ENCODE data around the gene PSMC3.

Gene PSMC3

DNA sequence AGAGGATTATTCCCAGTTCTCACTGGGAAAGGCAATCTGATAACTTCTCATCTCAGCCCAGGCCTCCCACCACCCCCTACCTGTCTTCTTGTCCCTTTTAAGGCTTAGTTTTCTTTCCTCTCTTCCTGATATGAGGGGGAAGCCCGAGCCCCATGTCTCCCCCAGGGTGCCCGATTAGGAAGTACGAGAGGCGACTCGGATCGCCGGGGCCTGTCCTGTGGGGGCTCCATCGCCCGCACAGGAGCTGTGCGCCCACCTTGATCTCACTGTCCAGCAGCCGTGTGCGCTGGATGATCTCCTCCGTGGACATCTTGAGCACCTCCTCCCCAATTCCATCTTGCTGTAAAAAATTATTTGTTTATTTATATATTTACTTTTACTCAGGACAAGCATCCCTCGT is 628 bp downstream of the PSMC3 start:
- Histone ChIP-seq H3K36me3 (peaks cover 48% of the 10 kb centered on the region), H3K27me3 (ENCODE audit: insufficient read depth, low read depth, severe bottlenecking) (no peaks in the 10 kb centered on the region), H3K9me3 (ENCODE audit: severe bottlenecking) (no peaks in the 10 kb centered on the region), H3K4me3 (ENCODE audit: low read depth, low read length) (peak overlapping the region; percentile 100), H3K27ac (peak overlapping the region; percentile 98)
- TF ChIP-seq, protein P1, sequence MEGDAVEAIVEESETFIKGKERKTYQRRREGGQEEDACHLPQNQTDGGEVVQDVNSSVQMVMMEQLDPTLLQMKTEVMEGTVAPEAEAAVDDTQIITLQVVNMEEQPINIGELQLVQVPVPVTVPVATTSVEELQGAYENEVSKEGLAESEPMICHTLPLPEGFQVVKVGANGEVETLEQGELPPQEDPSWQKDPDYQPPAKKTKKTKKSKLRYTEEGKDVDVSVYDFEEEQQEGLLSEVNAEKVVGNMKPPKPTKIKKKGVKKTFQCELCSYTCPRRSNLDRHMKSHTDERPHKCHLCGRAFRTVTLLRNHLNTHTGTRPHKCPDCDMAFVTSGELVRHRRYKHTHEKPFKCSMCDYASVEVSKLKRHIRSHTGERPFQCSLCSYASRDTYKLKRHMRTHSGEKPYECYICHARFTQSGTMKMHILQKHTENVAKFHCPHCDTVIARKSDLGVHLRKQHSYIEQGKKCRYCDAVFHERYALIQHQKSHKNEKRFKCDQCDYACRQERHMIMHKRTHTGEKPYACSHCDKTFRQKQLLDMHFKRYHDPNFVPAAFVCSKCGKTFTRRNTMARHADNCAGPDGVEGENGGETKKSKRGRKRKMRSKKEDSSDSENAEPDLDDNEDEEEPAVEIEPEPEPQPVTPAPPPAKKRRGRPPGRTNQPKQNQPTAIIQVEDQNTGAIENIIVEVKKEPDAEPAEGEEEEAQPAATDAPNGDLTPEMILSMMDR (IDR thresholded peaks at IDR 0.05; ENCODE audit: low read depth, low read length), result no peak
- no peak for DNase-seq

DNA sequence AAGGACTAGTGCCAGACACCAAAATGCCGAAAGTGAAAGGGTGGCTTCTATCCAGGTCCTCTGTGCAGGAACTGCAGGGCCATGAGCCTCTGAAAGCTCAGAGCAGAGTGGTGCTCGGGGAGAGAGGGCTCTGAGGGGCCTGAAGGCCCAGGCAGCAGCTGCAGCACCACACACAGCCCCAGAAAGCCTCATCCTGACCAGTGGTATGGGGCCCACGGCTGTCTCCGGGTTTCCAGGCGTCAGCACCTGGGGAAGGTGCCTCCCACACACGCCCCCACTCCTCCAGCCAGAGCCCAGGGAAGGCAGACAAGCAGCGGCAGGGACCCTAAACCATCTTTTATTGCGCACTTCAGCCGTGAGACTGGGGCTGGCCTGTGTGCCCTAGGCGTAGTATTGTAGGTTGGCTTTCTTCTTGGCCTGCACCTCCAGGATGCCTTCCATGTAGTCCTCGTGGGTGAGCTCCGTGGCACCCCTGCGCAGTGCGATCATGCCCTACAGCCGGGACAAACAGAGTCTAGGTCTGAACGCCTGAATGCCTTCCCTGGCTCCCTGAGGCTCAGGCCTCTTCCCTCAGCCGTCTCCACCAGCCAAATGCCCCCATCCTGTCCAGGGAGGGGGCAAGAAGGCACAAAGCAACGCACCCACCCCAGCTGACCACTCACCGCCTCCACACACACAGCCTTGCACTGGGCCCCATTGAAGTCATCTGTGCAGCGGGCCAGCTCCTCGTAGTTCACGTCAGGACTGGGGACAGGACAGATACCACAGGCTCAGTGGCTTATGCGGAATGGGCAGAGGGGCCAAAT is 7.6 kb downstream of the PSMC3 start:
- no peaks in the 10 kb centered on the region for H3K27me3 ChIP-seq (ENCODE audit: insufficient read depth, low read depth, severe bottlenecking)
- no peak for DNase-seq
- no peak overlapping the region for H3K4me3 ChIP-seq (ENCODE audit: low read depth, low read length)
- TF ChIP-seq, protein P1 (IDR thresholded peaks at IDR 0.05; ENCODE audit: low read depth, low read length), result no peak
- H3K27ac ChIP-seq, result no peak overlapping the region
- H3K36me3 ChIP-seq, result peaks cover 58% of the 10 kb centered on the region
- H3K9me3 ChIP-seq (ENCODE audit: severe bottlenecking), result no peaks in the 10 kb centered on the region

DNA sequence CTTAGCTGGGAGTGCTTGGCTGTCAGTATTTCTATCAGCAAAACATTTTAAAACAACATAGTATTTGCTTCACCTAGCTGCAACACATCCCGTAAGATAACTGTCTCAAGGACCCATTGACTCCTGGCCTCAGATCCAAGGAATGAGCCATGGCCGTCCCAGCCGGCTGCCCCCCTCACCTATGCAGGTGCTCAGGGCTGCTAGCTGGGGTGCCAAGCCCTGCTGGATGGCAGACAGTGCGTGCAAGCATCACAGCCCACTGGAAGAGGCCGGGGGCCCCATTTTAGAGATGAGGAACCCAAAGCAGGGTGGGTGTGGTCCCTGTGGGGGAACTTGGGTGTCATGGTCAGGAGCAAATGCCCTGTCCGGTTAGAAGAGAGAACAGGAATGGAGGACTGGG is 8.5 kb downstream of the PSMC3 start:
- Histone ChIP-seq H3K36me3 (peaks cover 48% of the 10 kb centered on the region), H3K27me3 (ENCODE audit: insufficient read depth, low read depth, severe bottlenecking) (no peaks in the 10 kb centered on the region), H3K9me3 (ENCODE audit: severe bottlenecking) (no peaks in the 10 kb centered on the region), H3K4me3 (ENCODE audit: low read depth, low read length) (no peak overlapping the region), H3K27ac (no peak overlapping the region)
- no peak for DNase-seq
- TF ChIP-seq, protein P1 (IDR thresholded peaks at IDR 0.05; ENCODE audit: low read depth, low read length), result no peak

DNA sequence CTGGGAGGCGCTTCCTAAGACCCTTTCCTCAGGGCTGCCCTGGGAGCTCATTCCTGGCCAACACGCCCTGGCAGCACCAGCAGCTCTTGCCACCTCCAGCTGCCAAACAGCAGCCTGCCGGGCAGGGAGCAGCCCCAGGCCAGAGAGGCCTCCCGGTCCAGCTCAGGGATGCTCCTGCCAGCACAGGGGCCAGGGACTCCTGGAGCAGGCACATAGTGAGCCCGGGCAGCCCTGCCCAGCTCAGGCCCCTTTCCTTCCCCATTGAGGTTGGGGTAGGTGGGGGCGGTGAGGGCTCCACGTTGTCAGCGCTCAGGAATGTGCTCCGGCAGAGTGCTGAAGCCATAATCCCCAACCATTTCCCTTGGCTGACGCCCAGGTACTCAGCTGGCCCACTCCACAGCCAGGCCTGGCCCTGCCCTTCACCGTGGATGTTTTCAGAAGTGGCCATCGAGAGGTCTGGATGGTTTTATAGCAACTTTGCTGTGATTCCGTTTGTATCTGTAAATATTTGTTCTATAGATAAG is 10.2 kb downstream of the PSMC3 start:
- TF ChIP-seq, protein P1 (IDR thresholded peaks at IDR 0.05; ENCODE audit: low read depth, low read length), result no peak
- DNase-seq, result no peak
- no peak overlapping the region for H3K4me3 ChIP-seq (ENCODE audit: low read depth, low read length)
- no peaks in the 10 kb centered on the region for H3K9me3 ChIP-seq (ENCODE audit: severe bottlenecking)
- peaks cover 37% of the 10 kb centered on the region for H3K36me3 ChIP-seq
- no peaks in the 10 kb centered on the region for H3K27me3 ChIP-seq (ENCODE audit: insufficient read depth, low read depth, severe bottlenecking)
- H3K27ac ChIP-seq, result no peak overlapping the region

DNA sequence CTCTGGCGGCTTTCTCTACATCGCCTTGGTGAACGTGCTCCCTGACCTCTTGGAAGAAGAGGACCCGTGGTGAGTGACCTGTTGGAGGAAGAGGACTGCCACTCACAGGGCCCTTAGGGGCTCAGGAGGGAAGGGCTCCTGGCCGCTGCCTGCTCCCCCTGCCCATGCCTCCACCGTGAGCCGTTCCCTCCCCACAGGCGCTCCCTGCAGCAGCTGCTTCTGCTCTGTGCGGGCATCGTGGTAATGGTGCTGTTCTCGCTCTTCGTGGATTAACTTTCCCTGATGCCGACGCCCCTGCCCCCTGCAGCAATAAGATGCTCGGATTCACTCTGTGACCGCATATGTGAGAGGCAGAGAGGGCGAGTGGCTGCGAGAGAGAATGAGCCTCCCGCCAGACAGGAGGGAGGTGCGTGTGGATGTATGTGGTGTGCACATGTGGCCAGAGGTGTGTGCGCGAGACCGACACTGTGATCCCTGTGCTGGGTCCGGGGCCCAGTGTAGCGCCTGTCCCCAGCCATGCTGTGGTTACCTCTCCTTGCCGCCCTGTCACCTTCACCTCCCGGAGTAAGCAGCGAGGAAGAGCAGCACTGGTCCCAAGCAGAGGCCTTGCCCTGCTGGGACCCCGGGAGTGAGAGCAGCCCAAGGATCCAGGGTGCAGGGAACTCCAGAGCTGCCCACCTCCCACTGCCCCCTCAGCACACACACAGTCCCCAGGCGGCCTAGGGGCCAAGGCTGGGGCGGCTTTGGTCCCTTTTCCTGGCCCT is 11.0 kb downstream of the PSMC3 start:
- no peaks in the 10 kb centered on the region for H3K9me3 ChIP-seq (ENCODE audit: severe bottlenecking)
- no peak overlapping the region for H3K27ac ChIP-seq
- TF ChIP-seq, protein P1 (IDR thresholded peaks at IDR 0.05; ENCODE audit: low read depth, low read length), result no peak

More for the DNA sequence above, 11.0 kb downstream of the PSMC3 start:
- DNase-seq, result no peak
- Histone ChIP-seq H3K27me3 (ENCODE audit: insufficient read depth, low read depth, severe bottlenecking) (no peaks in the 10 kb centered on the region), H3K36me3 (peaks cover 30% of the 10 kb centered on the region), H3K4me3 (ENCODE audit: low read depth, low read length) (no peak overlapping the region)

All from WERI-Rb-1 (cell line).